Measurements from ENCODE around the gene UBA52. TPM values are rescaled to one million over a fixed set of nuclear protein-coding genes. Genes with fewer than 3 reads are reported as not detected.
A peak's percentile ranks its signal among the peaks of the same experiment; 100 is the strongest.

The UBA52 gene
- total and polyA plus RNA-seq, 2 of the 13 experiments (the other 11 are each of a cell fraction or from before 2014, with no cell fraction given): 959 to 1,782 TPM

DNA sequence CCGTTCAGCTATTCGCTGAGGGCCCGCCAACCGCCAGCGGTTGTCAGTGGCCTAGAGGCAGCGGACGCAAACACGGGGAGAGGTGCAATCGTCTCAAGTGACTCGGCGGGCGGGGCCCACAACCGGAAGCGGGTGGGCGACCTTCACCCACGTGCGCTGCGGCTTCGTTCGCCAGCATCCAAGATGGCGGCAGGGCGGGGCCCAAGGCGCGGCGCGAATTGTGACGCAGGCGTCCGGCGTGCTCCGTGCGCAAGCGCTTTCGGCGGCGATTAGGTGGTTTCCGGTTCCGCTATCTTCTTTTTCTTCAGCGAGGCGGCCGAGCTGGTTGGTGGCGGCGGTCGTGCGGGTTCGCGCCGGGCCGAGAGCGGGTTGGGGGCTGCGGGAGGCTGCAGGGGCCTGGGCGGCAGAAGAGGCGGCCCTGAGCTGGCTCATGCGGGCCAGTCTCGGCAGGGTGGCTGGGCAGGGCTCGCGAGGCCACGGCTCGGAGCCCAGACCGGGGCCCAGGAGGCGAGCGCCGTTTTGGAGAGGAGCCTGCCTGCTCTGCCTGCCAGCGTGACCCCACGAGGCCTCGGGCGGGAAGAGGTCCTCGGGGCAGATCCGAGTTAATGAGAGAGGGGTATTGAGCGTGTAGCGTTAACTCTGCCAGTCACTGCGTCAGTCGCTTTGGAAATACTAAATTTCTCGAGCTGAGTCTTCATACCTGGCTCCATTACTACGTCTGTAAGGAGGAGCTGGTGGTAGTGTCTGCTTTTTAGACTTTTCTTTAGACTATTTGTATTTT lies at the start of gene UBA52 (continued):
- TF ChIP-seq, protein P1, sequence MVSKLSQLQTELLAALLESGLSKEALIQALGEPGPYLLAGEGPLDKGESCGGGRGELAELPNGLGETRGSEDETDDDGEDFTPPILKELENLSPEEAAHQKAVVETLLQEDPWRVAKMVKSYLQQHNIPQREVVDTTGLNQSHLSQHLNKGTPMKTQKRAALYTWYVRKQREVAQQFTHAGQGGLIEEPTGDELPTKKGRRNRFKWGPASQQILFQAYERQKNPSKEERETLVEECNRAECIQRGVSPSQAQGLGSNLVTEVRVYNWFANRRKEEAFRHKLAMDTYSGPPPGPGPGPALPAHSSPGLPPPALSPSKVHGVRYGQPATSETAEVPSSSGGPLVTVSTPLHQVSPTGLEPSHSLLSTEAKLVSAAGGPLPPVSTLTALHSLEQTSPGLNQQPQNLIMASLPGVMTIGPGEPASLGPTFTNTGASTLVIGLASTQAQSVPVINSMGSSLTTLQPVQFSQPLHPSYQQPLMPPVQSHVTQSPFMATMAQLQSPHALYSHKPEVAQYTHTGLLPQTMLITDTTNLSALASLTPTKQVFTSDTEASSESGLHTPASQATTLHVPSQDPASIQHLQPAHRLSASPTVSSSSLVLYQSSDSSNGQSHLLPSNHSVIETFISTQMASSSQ (IDR thresholded peaks at IDR 0.05; ENCODE audit: low read depth): no peak
- TF ChIP-seq, protein P1 (CRISPR knock-in tag; IDR thresholded peaks at IDR 0.05; ENCODE audit: borderline replicate concordance): peak; percentile 85; the same call in 1 of the 2 replicates
- peak; percentile 90 for TF ChIP-seq PHF8 (CRISPR knock-in tag; IDR thresholded peaks at IDR 0.05)
- TF ChIP-seq MYC (CRISPR knock-in tag; IDR thresholded peaks at IDR 0.05; ENCODE audit: borderline replicate concordance): peak; percentile 100
- TF ChIP-seq, protein P2, sequence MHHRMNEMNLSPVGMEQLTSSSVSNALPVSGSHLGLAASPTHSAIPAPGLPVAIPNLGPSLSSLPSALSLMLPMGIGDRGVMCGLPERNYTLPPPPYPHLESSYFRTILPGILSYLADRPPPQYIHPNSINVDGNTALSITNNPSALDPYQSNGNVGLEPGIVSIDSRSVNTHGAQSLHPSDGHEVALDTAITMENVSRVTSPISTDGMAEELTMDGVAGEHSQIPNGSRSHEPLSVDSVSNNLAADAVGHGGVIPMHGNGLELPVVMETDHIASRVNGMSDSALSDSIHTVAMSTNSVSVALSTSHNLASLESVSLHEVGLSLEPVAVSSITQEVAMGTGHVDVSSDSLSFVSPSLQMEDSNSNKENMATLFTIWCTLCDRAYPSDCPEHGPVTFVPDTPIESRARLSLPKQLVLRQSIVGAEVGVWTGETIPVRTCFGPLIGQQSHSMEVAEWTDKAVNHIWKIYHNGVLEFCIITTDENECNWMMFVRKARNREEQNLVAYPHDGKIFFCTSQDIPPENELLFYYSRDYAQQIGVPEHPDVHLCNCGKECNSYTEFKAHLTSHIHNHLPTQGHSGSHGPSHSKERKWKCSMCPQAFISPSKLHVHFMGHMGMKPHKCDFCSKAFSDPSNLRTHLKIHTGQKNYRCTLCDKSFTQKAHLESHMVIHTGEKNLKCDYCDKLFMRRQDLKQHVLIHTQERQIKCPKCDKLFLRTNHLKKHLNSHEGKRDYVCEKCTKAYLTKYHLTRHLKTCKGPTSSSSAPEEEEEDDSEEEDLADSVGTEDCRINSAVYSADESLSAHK (CRISPR knock-in tag; IDR thresholded peaks at IDR 0.05; ENCODE audit: borderline replicate concordance): 0 out of 2 replicates have a peak, but pooled peaks have one; percentile 1
- TF ChIP-seq HMG20A (CRISPR knock-in tag; IDR thresholded peaks at IDR 0.05; ENCODE audit: borderline replicate concordance): no peak; the same call in 1 of the 2 replicates
- peak; percentile 91 for TF ChIP-seq ESRRA (CRISPR knock-in tag; IDR thresholded peaks at IDR 0.05; ENCODE audit: low read depth)
- no peak for TF ChIP-seq ZFP82 (CRISPR knock-in tag; IDR thresholded peaks at IDR 0.05; ENCODE audit: borderline replicate concordance)
- no peak for TF ChIP-seq ZNF816 (CRISPR knock-in tag; IDR thresholded peaks at IDR 0.05; ENCODE audit: borderline replicate concordance)
- peak; percentile 73 for TF ChIP-seq SP2 (CRISPR knock-in tag; IDR thresholded peaks at IDR 0.05)
- no peak for TF ChIP-seq KDM6A (CRISPR knock-in tag; IDR thresholded peaks at IDR 0.05; ENCODE audit: low read depth)
- peak; percentile 76 for TF ChIP-seq JARID2 (CRISPR knock-in tag; IDR thresholded peaks at IDR 0.05; ENCODE audit: insufficient replicate concordance)
- peak; percentile 87 for TF ChIP-seq FOXA3 (CRISPR knock-in tag; IDR thresholded peaks at IDR 0.05)
- TF ChIP-seq MYNN (CRISPR knock-in tag; IDR thresholded peaks at IDR 0.05; ENCODE audit: low read depth): peak; percentile 55; the same call in 1 of the 2 replicates
- TF ChIP-seq, protein P3, sequence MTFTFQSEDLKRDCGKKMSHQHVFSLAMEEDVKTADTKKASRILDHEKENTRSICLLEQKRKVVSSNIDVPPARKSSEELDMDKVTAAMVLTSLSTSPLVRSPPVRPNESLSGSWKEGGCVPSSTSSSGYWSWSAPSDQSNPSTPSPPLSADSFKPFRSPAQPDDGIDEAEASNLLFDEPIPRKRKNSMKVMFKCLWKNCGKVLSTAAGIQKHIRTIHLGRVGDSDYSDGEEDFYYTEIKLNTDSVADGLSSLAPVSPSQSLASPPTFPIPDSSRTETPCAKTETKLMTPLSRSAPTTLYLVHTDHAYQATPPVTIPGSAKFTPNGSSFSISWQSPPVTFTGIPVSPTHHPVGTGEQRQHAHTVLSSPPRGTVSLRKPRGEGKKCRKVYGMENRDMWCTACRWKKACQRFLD (CRISPR knock-in tag; IDR thresholded peaks at IDR 0.05; ENCODE audit: borderline replicate concordance): peak; percentile 64; the same call in 1 of the 2 replicates
- TF ChIP-seq ZNF326 (CRISPR knock-in tag; IDR thresholded peaks at IDR 0.05; ENCODE audit: borderline replicate concordance): 0 out of 2 replicates have a peak, but pooled peaks have one; percentile 70
- TF ChIP-seq NFATC3 (CRISPR knock-in tag; IDR thresholded peaks at IDR 0.05): no peak
- TF ChIP-seq ZNF207 (IDR thresholded peaks at IDR 0.05; ENCODE audit: borderline replicate concordance): no peak
- TF ChIP-seq, protein P4, sequence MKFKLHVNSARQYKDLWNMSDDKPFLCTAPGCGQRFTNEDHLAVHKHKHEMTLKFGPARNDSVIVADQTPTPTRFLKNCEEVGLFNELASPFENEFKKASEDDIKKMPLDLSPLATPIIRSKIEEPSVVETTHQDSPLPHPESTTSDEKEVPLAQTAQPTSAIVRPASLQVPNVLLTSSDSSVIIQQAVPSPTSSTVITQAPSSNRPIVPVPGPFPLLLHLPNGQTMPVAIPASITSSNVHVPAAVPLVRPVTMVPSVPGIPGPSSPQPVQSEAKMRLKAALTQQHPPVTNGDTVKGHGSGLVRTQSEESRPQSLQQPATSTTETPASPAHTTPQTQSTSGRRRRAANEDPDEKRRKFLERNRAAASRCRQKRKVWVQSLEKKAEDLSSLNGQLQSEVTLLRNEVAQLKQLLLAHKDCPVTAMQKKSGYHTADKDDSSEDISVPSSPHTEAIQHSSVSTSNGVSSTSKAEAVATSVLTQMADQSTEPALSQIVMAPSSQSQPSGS (CRISPR knock-in tag; IDR thresholded peaks at IDR 0.05): peak; percentile 87
- no peak for TF ChIP-seq KLF13 (CRISPR knock-in tag; IDR thresholded peaks at IDR 0.05)
- TF ChIP-seq MLLT10 (CRISPR knock-in tag; IDR thresholded peaks at IDR 0.05): no peak
